Measurements from ENCODE around the gene RNF208. TPM values are rescaled to one million over a fixed set of nuclear protein-coding genes. Genes with fewer than 3 reads are reported as not detected.

The RNF208 gene
- total and polyA plus RNA-seq, 12 donors, result 1.1 to 90.5 (median 12.1) TPM

DNA sequence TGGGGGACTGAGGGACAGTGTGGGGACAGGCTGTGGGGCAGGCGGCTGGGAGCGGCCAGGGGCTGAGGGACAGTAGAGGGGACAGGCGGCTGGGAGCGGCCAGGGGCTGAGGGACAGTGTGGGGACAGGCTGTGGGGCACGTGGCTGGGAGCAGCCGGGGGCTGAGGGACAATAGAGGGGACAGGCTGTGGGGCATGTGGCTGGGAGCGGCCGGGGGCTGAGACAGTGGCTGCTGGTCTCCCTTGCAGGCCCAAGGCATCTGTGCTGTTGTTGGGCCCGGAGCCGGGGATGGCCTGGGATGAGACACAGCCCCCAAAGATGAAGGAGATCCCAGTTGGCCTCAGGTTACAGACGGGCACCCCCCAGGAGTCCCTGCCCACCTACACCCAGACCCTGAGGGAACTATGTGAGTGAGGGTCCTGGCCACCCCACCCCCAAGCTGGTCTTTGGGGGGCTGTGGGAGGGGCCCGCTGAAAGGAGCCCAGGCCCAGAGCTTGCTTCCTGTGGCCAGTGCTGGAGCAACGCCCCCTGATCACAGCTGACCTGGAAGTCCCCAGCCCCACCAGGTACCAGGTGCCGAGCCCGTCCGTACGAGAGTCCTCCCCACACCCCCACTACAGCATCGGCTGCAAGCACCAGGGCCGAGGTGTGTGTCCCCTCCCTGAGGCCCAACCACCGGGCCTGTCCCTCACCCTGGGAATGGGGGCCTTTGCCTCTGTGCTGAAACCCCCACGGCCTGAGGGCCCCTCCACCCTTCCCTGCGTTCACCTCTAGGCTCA is 29.6 kb upstream of the RNF208 start:
- WGBS, 4 donors, result 85 to 91% (median 89%) methylated on average over 10 to 22 of the region's 22 CpGs
- DNase-seq, result no peak
- H3K27me3 ChIP-seq, result no peaks in the 10 kb centered on the region
- H3K9me3 ChIP-seq (replicated peaks in 1 of 3), result no peaks in the 10 kb centered on the region
- no peaks in the 10 kb centered on the region for H3K36me3 ChIP-seq (replicated peaks in 1 of 2)
- intact Hi-C loops (cut with DNase I), result no loop called here
- peaks cover 14 to 27% of the 10 kb centered on the region in 2 donors for H3K4me1 ChIP-seq (replicated peaks in 1 of 2)
- H3K27ac ChIP-seq, result no peak overlapping the region
- no peak overlapping the region for H3K4me3 ChIP-seq
- TF ChIP-seq CTCF (IDR thresholded peaks at IDR 0.05), result no peak
- no peak for TF ChIP-seq POLR2A (IDR thresholded peaks at IDR 0.05)

DNA sequence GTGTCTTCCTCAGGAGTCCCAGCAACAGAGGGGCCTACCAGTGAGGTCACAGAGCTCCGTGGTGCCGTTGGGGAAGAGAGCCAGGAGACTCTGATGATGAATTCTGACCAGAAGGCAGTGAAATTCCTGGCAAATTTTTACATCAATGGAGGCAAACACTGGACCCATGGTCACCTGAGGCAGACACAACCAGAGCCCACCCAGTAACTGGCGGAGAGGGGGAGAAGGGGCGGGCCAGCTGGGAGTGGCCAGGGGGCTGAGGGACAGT is 29.1 kb upstream of the RNF208 start, which contains the start of gene STPG3:
TSS of gene STPG3 (plus strand) at position 93 of the 268 bp plus-strand sequence. CDS start at position 94, 1 bp downstream.
- Histone ChIP-seq H3K9me3 (replicated peaks in 1 of 3) (no peaks in the 10 kb centered on the region), H3K27me3 (no peaks in the 10 kb centered on the region), H3K4me1 (replicated peaks in 1 of 2) (peaks cover 10 to 22% of the 10 kb centered on the region in 2 donors), H3K27ac (no peak within 1 kb of the TSS), H3K36me3 (replicated peaks in 1 of 2) (no peaks in the 10 kb centered on the region), H3K4me3 (no peak within 1 kb of the TSS)
- DNase-seq, result no peak
- intact Hi-C loops (cut with DNase I), result no loop called here
- TF ChIP-seq POLR2A (IDR thresholded peaks at IDR 0.05) (no peak), CTCF (IDR thresholded peaks at IDR 0.05) (no peak)
- WGBS, 4 donors, result 20 to 64% (median 50%) methylated on average over 2 to 4 of the region's 4 CpGs

GRCh38 chr9:137250329-137251193 is 28.5 kb upstream of the RNF208 start:
- peaks cover 6 to 18% of the 10 kb centered on the region in 2 donors for H3K4me1 ChIP-seq (replicated peaks in 1 of 2)
- no peaks in the 10 kb centered on the region for H3K36me3 ChIP-seq (replicated peaks in 1 of 2)
- intact Hi-C loops (cut with DNase I), result no loop called here
- H3K4me3 ChIP-seq, result no peak overlapping the region
- H3K27me3 ChIP-seq, result no peaks in the 10 kb centered on the region
- TF ChIP-seq POLR2A (IDR thresholded peaks at IDR 0.05), result no peak
- TF ChIP-seq CTCF (IDR thresholded peaks at IDR 0.05), result no peak
- no peak overlapping the region for H3K27ac ChIP-seq
- DNase-seq, result peak in 1 of 7 donors; percentile 53
- H3K9me3 ChIP-seq (replicated peaks in 1 of 3), result no peaks in the 10 kb centered on the region
- WGBS, 4 donors, result 44 to 72% (median 53%) methylated on average over 9 to 17 of the region's 18 CpGs

GRCh38 chr9:137247916-137248175 is 25.8 kb upstream of the RNF208 start:
- DNase-seq, result no peak
- intact Hi-C loops (cut with DNase I), result no loop called here
- TF ChIP-seq POLR2A (IDR thresholded peaks at IDR 0.05) (no peak), CTCF (IDR thresholded peaks at IDR 0.05) (no peak)
- no peak overlapping the region for H3K27ac ChIP-seq
- peaks cover 0 to 10% of the 10 kb centered on the region in 2 donors for H3K36me3 ChIP-seq (replicated peaks in 1 of 2)
- H3K9me3 ChIP-seq (replicated peaks in 1 of 3), result no peaks in the 10 kb centered on the region
- H3K4me1 ChIP-seq (replicated peaks in 1 of 2), result peaks cover 0 to 15% of the 10 kb centered on the region in 2 donors
- H3K27me3 ChIP-seq, result no peaks in the 10 kb centered on the region
- 83 to 100% (median 87%) methylated on average over 1 to 6 of the region's 6 CpGs for WGBS, 4 donors
- no peak overlapping the region for H3K4me3 ChIP-seq

All from adrenal gland (tissue), 12 donors.